GM20000 (cell line): Measurements from ENCODE around the gene ERI2.

Source experiments
- DNase-seq: peaks from one replicate; pipeline ENCODE4 v3.0.0; 2012; ENCODE audit warnings: low spot score
- TF ChIP-seq, protein P1 (sequence below): IDR thresholded peaks from 2 replicates; pipeline ENCODE4 v1.5.1; 2012; ENCODE audit warnings: mild to moderate bottlenecking, control low read depth; ENCODE audit errors: extremely low read depth, missing control alignments

ERI2 gene

DNA sequence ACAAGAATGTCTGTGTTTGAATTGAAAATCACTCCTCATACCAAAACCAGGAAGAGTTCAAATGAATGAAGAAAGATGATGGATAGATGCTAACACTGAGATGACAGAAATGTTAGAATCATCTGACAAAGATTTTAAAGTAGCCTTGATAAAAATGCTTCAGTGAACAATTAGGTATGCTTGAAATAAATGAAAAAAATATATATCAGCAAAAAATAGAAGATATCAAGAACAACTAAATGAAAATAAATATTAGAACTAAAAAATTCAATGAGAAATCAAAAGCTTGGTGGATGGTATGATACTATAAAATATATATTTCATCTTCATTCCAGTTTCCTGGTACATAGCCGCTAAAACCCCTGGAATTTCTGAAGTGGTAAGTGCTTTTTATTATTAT lies 51.0 kb downstream of the ERI2 start:
- DNase-seq = no peak
- TF ChIP-seq, protein P1, sequence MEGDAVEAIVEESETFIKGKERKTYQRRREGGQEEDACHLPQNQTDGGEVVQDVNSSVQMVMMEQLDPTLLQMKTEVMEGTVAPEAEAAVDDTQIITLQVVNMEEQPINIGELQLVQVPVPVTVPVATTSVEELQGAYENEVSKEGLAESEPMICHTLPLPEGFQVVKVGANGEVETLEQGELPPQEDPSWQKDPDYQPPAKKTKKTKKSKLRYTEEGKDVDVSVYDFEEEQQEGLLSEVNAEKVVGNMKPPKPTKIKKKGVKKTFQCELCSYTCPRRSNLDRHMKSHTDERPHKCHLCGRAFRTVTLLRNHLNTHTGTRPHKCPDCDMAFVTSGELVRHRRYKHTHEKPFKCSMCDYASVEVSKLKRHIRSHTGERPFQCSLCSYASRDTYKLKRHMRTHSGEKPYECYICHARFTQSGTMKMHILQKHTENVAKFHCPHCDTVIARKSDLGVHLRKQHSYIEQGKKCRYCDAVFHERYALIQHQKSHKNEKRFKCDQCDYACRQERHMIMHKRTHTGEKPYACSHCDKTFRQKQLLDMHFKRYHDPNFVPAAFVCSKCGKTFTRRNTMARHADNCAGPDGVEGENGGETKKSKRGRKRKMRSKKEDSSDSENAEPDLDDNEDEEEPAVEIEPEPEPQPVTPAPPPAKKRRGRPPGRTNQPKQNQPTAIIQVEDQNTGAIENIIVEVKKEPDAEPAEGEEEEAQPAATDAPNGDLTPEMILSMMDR = no peak

DNA sequence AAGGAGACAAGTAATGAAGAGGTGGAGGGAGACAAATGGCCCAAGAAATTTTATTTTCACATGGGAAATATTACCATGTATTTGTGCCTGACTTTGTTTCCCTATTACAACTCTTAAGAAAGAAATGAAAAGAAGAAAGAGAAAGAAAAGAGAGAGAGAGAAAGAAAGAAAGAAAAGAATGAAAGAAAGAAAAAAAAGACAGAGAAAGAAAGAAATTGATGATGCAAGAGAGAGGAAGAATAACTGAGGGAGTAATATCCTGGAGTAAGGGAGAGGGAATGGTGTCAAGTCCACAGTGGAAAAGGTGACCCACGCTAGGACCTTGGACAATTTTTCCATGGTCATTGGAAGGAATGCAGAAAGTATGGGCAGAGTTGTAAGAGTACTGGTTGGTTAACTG lies 52.5 kb downstream of the ERI2 start:
- TF ChIP-seq, protein P1 = no peak
- DNase-seq = no peak

DNA sequence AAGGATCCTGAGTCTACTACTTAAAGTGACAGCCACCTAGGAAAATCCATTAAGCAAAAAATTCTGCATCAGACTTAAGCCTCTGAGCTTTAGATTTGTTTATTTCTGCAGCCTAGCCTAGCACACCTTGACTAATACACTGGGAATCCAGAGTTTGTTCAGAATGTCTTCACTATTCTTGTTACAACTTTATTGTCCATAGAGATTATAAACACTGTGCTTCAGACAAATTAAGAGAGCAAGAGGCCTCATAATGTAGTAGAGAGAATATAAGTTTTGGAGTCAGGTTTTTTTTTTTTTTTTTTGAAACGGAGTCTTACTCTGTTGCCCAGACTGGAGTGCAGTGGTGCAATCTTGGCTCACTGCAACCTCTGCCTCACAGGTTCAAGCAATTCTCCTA lies 55.7 kb downstream of the ERI2 start:
- DNase-seq = no peak
- TF ChIP-seq, protein P1 = no peak

DNA sequence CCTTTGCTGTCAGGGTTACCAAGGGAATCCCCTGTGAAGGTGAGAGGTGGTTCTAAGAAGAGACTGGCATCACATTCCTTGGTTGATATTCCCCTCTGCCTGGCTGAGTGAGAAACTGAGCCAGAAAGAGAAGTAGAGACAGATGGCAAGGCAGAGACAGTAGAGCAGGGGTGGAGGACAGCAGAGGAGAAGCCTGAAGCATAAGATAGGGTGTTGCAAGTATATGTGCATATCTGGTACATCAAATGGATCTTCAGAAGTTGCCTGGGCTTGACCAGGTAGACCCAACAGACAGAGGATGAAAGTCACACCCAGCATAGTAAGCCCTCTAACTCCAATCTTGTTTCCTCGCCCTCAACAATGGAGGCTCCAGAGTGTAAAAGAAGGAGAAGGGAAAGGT lies 56.8 kb downstream of the ERI2 start:
- no peak for DNase-seq
- TF ChIP-seq, protein P1 = no peak

DNA sequence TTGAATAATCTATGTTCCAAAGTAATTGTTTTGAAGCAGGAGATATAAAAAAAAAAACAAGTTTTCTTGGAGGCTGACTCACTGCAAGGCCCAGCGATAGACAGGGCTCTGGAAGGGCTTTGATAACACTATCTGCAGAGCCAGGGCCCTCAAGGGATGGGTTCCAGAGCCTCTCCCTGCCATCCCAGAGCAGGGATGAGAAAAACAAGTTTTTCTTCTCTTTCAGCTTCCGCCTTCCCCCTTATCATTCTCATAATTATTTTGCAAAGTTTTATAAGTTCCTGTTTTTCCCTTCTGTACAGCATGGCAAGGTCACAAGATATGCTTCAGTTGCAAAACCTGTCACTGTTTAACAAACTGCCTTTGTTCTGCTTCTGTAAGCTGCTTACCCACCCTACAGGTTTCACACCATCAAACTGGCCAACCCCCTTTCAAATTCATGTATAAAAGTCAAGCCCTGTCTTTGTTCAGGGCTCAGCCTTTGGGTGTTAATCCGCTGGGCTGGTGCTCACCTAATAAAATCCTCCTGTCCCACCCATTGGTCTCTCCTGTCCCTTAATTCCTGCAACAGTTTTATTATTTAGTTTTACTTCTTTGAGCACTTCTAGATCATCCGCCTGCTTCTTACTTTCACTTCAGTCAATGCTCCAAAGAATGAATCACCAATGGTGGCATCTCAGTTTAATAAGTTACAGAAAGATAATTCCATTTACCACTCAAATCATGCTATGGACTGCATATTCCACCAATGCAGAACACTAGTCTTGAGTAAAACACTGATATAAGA lies 59.0 kb downstream of the ERI2 start:
- TF ChIP-seq, protein P1 = no peak
- DNase-seq = no peak

DNA sequence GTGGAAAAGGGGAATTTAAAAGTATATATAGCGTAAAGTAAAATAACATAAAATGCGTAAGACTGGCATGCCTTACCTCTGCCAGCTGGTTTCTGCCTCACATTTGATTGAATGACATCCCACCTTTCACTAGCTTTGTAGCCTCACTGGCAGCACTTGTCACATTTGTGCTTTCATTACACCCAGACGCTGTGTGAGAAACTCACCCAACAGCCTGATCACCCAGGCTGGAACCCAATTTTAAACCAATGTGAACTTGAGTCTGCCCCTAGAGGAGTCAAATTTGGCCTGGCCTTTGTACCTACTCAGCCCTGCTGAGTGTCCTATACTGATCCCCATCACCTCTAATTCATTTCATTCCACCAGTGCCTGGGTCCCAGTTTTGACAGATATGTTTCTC lies 59.8 kb downstream of the ERI2 start:
- TF ChIP-seq, protein P1 = no peak
- no peak for DNase-seq
